Right renal cortex interstitium (tissue), 3 donors: ENCODE measurements around the gene HAUS7. TPM values are rescaled to one million over a fixed set of nuclear protein-coding genes. Genes with fewer than 3 reads are reported as not detected.

Experiments
- DNase-seq, 3 donors: peaks; one replicate each; pipeline ENCODE4 v3.0.0-alpha.2; 2013; ENCODE audit warnings: low read depth in 3 of 3, low spot score in 2 of 3
- polyA plus RNA-seq, 3 donors: library from polyadenylated mRNA; unstranded; fragments of 120-200 nt; gene quantifications; one replicate each; pipeline ENCODE4 v1.2.1, GENCODE V29; 2013; ENCODE audit not compliant: insufficient read length in 3 of 3

The HAUS7 gene
- 10 to 100 TPM; 21.1 to 25.3 (median 22.8) TPM for polyA plus RNA-seq

DNA sequence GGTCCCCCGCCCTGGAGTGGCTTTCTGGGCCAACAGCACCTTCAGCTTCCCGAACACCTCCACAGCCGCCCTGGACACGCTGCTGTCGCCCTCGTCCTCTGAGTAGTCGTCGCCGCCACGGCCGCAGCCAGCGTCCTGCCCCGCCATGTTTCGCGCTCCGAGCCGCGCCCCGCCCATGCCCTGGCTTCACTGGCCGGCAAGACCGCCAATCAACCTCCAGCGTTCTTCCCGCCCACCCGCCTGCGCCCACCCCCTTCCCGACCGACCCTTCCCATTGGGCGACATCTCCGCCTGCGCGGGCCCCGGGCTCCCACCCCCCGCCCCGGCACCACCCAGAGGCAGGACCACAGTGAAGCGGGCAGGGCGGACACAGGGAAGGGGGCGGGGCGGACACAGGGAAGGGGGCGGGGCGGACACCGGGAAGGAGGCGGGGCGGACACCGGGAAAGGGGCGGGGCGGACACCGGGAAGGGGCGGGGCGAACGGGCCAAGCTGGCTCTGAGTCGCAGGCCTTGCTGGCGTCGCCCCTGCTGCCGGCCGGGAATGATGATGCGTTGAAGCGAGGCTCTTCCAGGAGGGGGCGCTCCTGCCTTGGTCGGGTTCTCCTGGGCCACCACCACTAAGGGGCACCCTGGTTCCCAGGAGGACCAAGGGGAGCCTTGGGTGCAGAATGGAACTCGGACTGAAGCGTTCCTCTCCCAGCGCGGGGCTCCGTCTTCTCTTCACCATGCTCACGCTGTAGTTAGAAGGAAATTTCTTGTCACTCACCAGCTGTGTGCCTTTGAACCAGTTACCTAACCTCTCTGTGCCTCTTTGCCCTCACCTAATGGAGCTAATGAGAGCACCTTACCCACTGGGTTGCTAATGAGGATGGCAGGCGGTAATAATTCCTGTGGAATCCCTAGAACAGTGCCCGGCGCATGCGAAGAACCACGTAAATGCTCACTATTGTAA is at the start of gene HAUS7:
TSS of gene HAUS7 (minus strand) at position 166 of the 953 bp plus-strand sequence. CDS start at position 147, 19 bp downstream.
- peak; percentile 38 to 63 (median 58) for DNase-seq

DNA sequence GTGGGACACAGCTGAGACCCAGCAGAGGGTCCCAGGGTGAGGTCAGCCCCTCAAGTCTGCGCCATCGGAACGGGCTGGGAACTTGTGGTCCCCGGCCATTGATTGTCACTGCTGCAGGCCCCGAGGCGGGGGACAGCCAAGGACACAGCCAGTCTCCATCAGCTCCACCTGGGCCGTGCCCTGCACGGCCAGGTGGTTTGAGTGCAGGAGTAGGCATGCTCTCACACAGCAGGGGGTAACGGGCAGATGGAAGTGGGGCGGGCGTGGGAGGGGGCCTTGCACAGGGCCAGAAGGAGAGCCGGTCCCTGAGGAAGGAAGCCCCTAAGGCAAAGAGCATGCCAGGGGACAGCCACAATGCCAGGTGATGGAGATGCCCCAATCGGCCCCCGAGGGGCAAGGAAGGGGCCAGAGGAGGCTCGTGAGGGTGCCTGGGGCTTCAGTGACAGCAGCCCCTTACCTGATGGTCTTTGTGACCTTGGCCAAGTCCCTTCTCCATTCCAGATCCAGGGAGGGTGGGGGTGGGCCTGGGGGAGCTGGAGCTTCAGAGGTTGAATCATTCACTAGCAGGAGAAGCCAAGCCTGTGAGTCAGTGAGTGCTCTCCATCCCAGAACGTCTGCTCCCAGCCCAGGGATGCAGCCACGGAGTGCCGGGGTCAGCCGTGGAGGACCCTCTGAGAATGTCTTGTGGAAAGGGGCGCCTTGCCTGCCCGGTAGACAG is 49.4 kb upstream of the HAUS7 start:
- DNase-seq: no peak

DNA sequence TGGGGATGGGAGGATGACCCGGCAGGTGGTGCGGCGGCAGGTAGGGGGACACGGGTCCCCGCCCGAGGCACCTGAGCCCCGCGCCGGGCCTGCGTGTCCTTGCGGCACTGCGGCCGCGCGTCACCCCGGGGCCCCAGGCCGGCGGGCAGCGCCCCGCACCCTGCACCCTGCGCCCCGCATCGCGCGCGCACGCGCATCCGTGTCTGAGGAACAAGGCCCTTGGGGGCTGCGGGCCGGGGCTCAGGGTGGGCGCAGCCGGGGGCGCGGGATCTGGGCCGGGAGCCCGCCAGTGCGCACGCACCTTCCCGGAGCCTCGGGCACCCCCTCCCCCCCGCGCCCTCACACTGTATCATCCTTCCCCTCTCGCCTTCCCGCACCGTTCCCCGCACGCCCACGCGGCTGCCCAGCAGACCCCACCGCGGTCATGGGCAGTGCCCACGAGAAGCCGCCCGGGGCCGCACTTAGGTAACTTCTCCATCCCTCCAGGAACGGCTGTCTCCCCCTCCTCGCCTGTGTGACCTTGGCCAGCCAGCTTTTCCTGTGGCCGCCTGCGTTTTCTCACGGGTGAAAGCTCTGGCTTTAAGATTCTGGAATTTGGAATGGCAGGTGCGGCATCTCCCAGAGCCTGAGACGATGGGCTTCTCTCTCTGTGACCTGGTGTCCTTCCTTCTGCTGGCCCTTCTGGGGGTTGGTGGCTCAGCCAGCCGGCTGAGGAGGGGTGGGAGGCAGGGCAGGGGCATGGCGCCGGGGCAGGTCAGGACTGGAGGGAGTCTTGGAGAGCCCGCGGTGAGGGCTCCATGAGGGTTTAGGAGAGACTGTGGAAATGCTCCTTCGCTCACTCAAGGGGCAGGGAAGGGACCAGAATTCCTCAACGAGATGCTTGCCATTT is 47.8 kb upstream of the HAUS7 start:
- no peak for DNase-seq

DNA sequence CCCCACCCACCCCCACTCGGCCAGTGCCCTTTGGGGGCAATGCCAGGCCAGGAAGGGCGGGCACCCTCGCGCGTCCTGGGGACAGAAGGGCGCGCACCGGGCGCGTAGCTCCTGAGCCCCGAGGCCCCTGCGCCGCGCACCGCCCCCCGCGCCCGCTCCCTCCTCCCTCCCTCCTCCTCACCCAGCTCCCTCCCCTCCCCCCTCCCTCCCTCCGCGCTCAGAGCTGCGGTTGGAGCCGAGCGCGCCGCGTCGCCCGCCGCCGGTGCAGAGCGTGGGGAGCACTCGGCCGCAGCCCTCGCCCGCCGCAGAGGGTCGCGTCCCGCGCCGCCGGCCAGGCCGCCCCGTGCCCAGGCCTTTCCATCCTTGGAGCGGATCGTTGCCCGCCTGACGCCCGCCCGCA is 47.0 kb upstream of the HAUS7 start, which contains the start of gene ATP2B3:
TSS of gene ATP2B3 (plus strand) at position 220 of the 400 bp plus-strand sequence. CDS start 18,606 bp downstream, outside the sequence.
- no peak for DNase-seq

DNA sequence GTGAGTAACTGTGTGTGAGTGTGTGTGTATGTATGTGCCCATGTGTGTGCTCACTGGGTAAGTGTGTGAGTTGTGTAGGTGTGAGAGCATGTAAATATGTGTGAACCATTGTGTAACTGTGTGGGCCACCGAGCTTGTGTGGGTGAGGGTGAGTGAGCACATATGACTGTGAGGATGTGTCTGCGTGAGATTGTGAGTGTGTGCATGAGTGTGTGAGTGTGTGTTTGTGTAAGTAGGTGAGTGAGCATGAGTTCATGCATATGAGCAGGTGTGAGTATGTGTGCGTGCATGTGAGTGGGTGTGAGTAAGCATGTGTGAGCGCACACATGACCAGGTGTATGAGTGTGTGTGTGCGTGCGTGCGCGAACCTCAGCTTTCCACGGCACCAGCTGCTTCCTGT is 45.7 kb upstream of the HAUS7 start:
- DNase-seq: no peak

DNA sequence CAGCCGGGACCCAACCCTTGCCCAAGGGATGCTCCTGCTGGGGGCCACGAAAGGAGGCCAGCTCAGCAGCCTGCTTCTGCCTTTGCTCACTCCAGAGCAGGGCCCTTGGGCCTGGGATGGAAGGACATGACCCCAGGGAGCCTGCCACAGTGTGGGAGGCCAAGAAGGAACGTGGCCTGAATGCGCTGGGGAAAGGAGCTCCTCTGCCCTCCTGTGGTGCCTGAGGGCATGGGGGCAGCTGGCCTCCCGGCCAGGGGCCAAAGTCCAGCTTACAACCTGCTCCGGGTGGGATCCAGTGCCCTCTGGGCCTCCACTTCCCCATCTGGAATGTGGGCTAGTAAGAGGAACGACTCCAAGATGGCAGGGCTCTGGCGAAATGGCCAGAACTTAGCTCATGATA is 45.1 kb upstream of the HAUS7 start:
- no peak for DNase-seq

DNA sequence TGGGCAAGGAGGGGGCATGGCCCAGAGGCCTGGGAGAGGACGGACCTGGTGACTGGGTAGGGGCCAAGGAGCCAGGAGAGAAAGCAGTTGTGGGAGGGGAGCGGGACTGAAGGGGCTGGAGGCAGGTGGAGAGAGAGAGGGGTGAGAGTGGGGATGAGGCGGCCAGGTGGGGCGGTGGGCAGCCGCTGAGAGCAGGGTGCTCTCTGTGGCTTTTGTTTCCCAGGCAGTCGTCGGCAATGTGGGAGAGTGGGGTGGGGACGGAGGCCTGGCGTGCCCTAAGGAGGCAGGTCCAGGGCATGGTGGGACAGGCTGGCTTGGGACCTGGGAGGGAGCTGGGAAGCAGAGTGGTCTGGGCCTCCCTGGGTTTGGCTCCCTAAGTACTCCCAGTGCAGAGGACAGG is 43.9 kb upstream of the HAUS7 start:
- no peak for DNase-seq

DNA sequence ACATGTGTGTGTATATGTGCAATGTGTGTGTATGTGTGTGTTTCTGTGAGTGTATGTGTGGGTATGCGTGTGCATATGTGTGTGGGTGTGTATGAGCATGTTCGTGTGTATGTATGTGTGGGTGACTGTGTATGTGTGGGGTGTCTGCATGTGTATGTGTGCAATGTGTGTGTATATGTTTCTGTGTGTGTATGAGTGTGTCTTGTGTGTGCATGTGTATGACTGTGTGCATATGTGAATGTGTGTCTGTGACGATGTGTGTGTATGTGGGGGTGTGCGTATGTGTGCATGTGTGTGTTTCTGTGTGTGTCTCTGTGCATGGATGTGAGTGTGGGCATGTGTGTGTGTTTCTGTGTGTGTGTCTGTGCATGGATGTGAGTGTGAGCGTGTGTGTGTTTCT is 42.9 kb upstream of the HAUS7 start:
- DNase-seq: no peak

DNA sequence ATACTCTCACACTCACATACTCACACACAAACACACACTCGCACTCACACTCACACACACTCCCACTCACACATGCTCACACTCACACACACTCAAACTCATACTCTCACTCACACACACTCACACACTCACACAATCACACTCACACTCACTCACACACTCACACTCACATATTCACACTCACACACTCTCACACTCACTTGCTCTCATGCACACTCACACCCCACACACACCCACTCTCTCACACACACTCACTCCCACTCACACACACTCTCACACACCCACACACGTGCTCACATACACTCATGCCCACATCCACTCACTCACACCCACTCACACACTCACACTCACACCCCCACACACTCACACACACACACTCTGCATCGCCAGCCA is 42.1 kb upstream of the HAUS7 start:
- no peak for DNase-seq

DNA sequence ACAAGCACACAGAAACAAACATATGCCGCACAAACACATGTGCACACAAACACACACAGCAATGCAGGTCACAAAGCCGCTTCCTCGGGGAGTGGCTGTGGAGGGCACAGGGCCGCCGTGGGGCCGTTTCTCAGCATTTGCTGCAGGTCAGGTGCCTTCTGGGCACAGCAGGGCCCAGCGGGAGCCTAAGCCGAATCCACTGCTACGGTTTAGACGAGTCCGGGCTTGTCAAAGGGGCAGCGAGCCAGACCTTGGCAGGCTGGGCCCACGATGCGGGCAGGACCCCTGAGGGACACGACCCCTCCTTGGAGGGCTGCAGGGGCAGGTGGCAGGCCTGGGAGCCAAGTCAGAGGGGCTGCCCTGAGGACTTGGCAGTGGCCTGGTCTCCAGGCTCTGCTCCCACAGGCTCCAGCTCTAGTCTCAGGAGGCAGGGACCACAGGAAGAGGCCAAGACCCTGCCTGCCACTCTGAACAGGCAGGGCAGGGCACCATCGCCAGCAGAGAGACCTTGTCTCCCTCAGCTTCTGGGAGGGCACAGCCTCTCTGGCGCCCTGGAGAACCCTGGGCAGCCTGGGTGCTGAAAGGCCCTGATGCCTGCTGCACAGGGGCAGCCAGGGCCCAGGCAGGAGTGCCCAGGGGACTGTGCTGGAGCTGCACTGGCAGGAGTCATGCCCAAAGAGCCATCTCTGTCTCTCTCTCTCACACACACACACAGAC is 41.6 kb upstream of the HAUS7 start:
- DNase-seq: no peak

DNA sequence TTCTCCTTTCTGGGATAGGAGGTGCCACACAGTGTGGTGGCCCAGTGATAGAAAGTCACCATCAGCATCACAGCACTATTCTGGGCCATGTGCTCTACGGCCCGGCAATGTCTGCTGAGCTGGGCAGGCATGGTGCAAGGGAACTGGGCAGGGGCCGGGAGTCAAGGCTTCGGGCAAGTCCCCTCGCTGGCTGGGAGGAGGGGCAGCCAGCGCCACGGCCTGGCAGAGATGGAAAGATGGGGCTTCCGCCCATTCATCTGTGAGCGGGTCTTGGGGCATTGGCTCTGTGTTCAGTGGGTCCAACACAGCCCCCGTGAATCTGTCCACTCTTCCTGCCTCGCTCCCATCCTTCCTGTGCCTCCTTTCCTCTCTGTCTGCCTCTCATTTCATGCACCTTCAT is 40.0 kb upstream of the HAUS7 start:
- no peak for DNase-seq

DNA sequence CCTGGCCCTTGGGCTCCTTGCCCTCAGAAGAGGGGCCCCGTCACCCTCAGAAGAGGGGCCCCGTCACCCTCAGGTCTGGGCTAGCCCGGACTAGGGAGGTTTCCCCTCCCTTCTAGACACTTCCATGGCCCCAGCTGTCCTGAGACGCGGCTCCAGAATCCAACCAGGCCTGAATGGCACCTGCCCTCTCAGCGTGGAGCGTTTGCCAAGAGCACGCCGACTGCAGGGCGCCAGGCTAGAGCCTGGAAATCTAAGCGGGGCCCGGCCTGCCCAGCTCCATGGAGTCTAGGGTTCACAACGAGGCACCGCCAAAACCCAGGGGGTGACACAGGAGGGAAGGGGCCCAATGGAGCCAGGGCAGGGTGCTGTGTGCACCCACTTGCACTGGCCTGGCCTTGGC is 39.2 kb upstream of the HAUS7 start:
- no peak for DNase-seq

DNA sequence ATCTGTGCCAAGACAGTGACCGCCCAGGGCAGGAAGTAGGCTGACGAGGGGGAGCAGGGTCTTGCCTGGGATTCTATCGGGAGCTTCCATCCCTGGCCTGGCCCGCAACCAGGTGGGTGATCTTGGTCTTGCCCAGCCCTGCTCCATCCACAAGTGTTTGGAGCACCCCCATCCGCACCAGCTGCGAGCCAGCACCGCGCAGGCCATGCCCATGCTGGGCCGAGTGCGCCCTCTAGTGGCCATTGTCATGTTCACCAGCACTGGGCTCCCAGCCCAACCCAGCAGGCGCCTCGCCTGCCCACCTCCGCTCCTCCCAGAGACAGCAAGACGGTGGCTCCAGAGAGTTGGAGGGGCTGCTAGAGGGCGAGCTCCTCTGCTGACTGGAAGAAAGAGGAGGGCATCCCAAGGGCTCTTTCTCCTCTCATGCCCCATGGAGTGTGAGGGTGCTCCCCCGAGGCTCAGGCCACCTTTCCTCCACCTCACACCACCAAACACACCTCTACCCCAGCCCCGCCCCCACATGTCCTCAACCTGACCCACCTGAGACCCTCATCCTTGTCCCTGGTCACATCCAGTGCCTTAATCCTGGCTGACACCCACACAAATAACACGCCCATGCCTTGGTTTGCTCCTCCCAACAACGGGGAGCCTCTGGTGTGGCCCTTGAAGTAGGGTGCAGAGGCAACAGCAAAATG is 37.3 kb upstream of the HAUS7 start:
- peak in 1 of 3 donors; percentile 41 for DNase-seq

DNA sequence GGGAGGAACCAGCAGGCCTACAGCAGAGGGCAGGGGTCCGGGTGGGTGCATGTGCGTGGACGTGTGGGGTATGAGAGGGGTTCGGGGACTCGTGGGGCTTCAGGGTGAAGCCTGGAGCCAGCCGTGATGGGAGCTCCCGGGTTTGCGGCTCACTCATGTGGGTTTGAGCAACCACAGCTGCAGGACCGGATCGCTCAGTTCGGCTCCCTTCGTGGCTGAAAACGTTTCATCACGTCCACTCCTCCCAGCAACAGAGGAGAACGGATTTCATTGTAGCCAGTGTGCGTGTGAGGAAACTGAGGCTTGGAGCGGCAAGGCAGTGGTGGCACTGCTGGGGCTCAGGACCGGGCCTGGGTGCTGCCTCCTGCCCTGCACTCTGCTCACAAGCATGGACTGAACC is 35.0 kb upstream of the HAUS7 start:
- no peak for DNase-seq

DNA sequence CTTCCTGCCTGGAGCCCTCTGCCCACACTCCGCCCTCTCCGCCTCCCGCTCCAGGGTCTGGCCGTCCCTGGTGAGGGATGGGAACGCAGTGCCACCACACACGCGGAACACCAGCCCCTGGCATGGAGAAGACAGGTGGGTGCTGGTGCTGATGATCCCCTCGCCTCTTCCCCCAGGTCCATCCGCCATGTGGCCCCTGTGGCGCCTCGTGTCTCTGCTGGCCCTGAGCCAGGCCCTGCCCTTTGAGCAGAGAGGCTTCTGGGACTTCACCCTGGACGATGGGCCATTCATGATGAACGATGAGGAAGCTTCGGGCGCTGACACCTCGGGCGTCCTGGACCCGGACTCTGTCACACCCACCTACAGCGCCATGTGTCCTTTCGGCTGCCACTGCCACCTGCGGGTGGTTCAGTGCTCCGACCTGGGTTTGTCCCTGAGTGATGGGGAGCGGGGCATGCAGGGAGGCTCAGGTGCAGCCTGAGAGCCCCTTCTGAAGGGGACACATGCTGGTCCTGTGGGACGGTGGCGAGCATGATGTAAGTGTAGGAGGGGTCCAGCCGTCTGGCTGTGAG is 34.2 kb upstream of the HAUS7 start:
- no peak for DNase-seq

DNA sequence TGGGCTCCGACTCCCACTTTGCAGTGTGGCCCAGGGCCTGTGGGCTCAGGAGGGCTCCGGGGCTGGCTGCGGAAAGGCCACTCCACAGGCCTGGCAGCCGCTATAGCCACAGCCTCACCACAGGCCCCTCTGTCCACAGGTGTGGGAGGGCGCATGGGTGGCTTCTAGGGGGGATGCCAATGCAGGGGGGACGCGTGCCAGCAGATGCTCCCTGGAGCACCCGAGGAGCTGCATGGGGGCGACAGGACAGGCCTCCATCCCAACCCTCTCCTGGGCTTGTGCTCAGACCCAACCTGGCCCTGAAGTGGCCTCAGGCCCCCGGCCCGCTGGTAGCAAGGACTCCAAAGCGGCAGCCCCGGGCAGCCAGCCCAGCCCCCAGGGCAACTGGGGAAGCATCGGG is 32.4 kb upstream of the HAUS7 start:
- no peak for DNase-seq

DNA sequence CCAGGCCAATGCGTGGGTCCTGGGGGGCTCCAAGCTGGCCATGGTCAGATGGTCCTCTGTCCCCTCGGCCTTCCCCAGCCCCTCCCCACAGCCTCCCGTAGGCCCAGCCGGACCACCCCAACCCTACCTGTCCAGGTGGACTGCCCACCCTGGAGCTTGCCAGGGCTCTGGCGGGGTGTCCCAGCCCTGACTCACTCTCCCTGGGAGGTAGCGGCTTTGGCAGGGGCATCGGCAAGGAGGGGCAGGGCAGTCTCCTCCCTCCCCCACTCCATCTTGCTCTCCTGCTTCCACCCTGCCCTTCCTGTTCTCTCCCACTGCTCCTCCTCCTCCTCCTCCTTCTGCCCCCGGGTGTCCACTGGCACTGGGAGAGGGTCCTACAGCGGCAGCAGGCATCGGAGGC is 31.8 kb upstream of the HAUS7 start:
- DNase-seq: no peak

DNA sequence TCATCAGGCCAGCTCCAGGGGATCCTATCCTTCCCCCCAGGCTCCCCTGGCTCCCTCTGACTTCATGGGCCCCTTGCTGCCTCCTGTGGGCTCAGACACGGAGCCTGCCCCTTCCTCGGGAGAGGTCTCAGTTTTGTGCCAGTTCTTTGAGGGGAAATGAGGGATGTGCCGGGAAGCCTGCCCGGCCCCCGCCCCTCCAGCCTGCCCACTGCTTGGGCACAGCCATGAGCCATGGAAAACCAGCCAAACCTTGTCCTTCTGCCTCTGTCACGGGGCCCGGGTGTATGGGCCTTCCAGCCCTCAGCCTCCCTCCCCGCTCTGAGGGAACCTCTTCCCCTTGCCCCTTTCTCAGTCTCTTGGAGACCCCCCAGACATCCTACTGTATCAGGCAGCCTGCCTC is 31.2 kb upstream of the HAUS7 start:
- no peak for DNase-seq

DNA sequence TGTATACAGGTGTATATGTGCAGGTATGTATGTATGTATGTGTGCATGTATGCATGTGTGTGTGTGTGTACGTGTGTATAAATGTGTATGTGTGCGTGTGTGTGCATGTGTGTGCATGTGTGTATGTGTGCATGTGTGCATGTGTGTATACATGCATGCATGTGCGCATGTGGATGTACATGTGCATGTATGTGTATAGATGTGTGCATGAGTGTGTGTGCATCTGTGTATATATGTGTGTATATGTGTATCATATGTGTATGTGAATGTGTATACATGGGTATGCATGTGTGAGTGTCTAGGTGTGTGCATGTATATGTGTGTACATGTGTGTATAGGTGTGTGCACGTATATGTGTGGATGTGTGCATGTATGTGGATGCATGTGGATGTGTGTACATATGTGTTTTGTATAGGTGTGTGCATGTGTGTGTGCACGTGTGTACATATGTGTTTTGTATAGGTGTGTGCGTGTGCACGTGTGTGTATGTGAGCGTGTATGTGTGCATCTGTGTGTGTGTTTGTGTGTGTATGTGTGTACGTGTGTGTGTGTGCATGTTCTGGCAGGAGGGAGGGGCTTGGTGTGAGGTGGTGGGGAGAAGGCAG is 30.4 kb upstream of the HAUS7 start:
- DNase-seq: no peak
